LNCaP clone FGC (cell line): Measurements from ENCODE around the gene ABCA4.

Experiments
- DNase-seq: peaks from one replicate; pipeline ENCODE4 v3.0.0-alpha.2; 2011; ENCODE audit warnings: low read depth
- H3K4me3 ChIP-seq: 2 replicates; pipeline ENCODE4 v1.5.1; 2011; ENCODE audit warnings: mild to moderate bottlenecking, low read depth, low read length, control low read depth
- CTCF ChIP-seq: IDR thresholded peaks from 2 replicates; pipeline ENCODE4 v1.5.1; 2012; ENCODE audit warnings: mild to moderate bottlenecking; ENCODE audit not compliant: control insufficient read depth, insufficient read depth; ENCODE audit errors: extremely low read depth

The ABCA4 gene

GRCh38 chr1:94011709-94012595 lies 109.0 kb downstream of the ABCA4 start:
- no peak overlapping the region for H3K4me3 ChIP-seq
- DNase-seq = no peak
- TF ChIP-seq CTCF = no peak

- no peak overlapping the region for H3K4me3 ChIP-seq
- TF ChIP-seq CTCF = no peak
- DNase-seq = no peak
These were observed 109.8 kb downstream of the ABCA4 start for GRCh38 chr1:94011129-94011528.

- no peak overlapping the region for H3K4me3 ChIP-seq
- DNase-seq = no peak
- TF ChIP-seq CTCF = no peak
These were observed 111.6 kb downstream of the ABCA4 start for GRCh38 chr1:94009304-94009703.

GRCh38 chr1:94006604-94007003 lies 114.3 kb downstream of the ABCA4 start:
- TF ChIP-seq CTCF = no peak
- DNase-seq = no peak
- H3K4me3 ChIP-seq = no peak overlapping the region

GRCh38 chr1:94004924-94005323 lies 116.0 kb downstream of the ABCA4 start:
- no peak for DNase-seq
- TF ChIP-seq CTCF = no peak
- H3K4me3 ChIP-seq = no peak overlapping the region

- no peak for DNase-seq
- no peak overlapping the region for H3K4me3 ChIP-seq
- no peak for TF ChIP-seq CTCF
These were observed 118.7 kb downstream of the ABCA4 start for GRCh38 chr1:94002046-94002787.
